ENCODE measurements around the gene PKD2L1. TPM values are rescaled to one million over a fixed set of nuclear protein-coding genes. Genes with fewer than 3 reads are reported as not detected.

The PKD2L1 gene
- total RNA-seq, 1 donor from 2014 or later: not detected

DNA sequence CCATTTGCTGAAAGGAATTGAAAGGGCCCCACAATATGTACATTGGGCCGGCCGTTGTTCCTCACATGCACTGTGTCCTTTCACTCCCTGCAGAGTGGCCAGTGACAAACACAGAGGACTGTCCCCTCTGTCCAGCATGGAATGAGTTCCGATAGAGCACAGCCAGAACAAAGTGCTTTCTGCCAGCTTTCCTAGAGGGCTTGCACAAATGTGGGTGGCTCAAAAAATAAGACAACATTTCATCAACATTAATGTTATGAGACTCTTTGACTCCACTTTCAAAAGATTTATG lies 2.4 kb downstream of the PKD2L1 start:
- FAIRE-seq: no peak
- H3K27me3 Mint-ChIP-seq (ENCODE audit: low read depth, unreplicated experiment): peaks cover 52% of the 10 kb centered on the region
- Histone ChIP-seq H3K9me3 (ENCODE audit: insufficient read depth, low read depth, low read length) (no peaks in the 10 kb centered on the region), H3K4me1 (ENCODE audit: insufficient read depth, low read length) (no peaks in the 10 kb centered on the region), H3K27ac (ENCODE audit: low read depth, low read length) (no peak overlapping the region), H3K4me2 (ENCODE audit: low read length) (no peak overlapping the region), H4K20me1 (ENCODE audit: insufficient read depth, low read length) (no peaks in the 10 kb centered on the region), H2AFZ (ENCODE audit: low read depth, low read length) (no peak overlapping the region), H3K36me3 (ENCODE audit: insufficient read depth, low read length) (no peaks in the 10 kb centered on the region), H3K27me3 (ENCODE audit: insufficient read depth, low read length) (peaks cover 39% of the 10 kb centered on the region), H3K4me3 (ENCODE audit: insufficient read depth, low read depth, low read length) (no peak overlapping the region), H3K79me2 (ENCODE audit: insufficient read depth, low read length) (no peaks in the 10 kb centered on the region), H3K9ac (ENCODE audit: low read length) (no peak overlapping the region)
- H3K4me3 Mint-ChIP-seq (ENCODE audit: unreplicated experiment): no peak overlapping the region
- no peaks in the 10 kb centered on the region for H3K4me1 Mint-ChIP-seq (ENCODE audit: low read depth, unreplicated experiment)
- no peak for TF ChIP-seq EZH2 (IDR thresholded peaks at IDR 0.05; ENCODE audit: insufficient read depth, low read length)
- TF ChIP-seq, protein P1, sequence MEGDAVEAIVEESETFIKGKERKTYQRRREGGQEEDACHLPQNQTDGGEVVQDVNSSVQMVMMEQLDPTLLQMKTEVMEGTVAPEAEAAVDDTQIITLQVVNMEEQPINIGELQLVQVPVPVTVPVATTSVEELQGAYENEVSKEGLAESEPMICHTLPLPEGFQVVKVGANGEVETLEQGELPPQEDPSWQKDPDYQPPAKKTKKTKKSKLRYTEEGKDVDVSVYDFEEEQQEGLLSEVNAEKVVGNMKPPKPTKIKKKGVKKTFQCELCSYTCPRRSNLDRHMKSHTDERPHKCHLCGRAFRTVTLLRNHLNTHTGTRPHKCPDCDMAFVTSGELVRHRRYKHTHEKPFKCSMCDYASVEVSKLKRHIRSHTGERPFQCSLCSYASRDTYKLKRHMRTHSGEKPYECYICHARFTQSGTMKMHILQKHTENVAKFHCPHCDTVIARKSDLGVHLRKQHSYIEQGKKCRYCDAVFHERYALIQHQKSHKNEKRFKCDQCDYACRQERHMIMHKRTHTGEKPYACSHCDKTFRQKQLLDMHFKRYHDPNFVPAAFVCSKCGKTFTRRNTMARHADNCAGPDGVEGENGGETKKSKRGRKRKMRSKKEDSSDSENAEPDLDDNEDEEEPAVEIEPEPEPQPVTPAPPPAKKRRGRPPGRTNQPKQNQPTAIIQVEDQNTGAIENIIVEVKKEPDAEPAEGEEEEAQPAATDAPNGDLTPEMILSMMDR (IDR thresholded peaks at IDR 0.05; ENCODE audit: insufficient read depth, low read depth, low read length): no peak
- no peak for DNase-seq (ENCODE audit: low read depth)
- H3K9me3 Mint-ChIP-seq (ENCODE audit: unreplicated experiment): no peaks in the 10 kb centered on the region
- no peak overlapping the region for H3K27ac Mint-ChIP-seq (ENCODE audit: unreplicated experiment)
- no peaks in the 10 kb centered on the region for H3K36me3 Mint-ChIP-seq (ENCODE audit: low read depth, unreplicated experiment)

DNA sequence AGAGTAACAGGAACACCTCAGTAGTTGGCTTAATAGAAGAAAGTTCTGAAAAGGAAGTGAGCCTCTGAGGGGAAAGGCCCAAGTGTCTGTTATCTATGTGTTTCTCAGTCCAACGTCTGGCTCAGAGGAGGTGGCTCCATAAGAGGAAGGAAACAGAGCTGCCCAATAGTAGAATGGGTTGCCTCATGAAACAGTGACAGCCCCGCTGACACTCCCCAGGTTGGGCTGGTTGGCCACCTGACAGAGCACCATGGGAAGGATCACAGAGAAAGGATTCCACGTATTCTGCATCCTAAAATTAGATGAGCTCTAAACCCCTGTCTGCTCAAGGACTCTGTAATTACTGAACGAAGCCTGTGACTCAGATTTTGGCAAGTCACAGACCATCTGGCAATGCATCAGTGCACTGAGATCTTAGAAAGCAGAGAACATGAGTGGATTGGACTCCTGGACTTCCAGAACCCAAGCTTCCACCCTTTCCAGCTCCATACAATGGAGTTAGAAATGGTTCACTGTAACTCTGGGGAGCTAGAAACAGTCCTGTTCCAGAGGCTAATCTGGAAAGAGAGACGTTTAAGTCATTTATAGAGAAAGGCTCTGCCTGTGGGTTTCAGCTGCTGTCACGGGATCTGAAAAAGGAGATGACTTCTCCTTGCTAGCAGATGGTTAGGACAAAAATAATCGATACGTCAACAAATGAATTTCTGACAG lies 2.9 kb downstream of the PKD2L1 start:
- TF ChIP-seq, protein P1 (IDR thresholded peaks at IDR 0.05; ENCODE audit: insufficient read depth, low read depth, low read length): no peak
- no peak for TF ChIP-seq EZH2 (IDR thresholded peaks at IDR 0.05; ENCODE audit: insufficient read depth, low read length)
- H3K9me3 ChIP-seq (ENCODE audit: insufficient read depth, low read depth, low read length): no peaks in the 10 kb centered on the region
- no peaks in the 10 kb centered on the region for H4K20me1 ChIP-seq (ENCODE audit: insufficient read depth, low read length)
- Mint-ChIP-seq H3K4me1 (ENCODE audit: low read depth, unreplicated experiment) (no peaks in the 10 kb centered on the region), H3K27me3 (ENCODE audit: low read depth, unreplicated experiment) (peaks cover 52% of the 10 kb centered on the region), H3K9me3 (ENCODE audit: unreplicated experiment) (no peaks in the 10 kb centered on the region), H3K4me3 (ENCODE audit: unreplicated experiment) (no peak overlapping the region), H3K27ac (ENCODE audit: unreplicated experiment) (no peak overlapping the region), H3K36me3 (ENCODE audit: low read depth, unreplicated experiment) (no peaks in the 10 kb centered on the region)
- peaks cover 39% of the 10 kb centered on the region for H3K27me3 ChIP-seq (ENCODE audit: insufficient read depth, low read length)
- no peak overlapping the region for H3K4me2 ChIP-seq (ENCODE audit: low read length)
- no peak overlapping the region for H3K27ac ChIP-seq (ENCODE audit: low read depth, low read length)
- peak; percentile 22 for DNase-seq (ENCODE audit: low read depth)
- H3K4me1 ChIP-seq (ENCODE audit: insufficient read depth, low read length): no peaks in the 10 kb centered on the region
- no peaks in the 10 kb centered on the region for H3K36me3 ChIP-seq (ENCODE audit: insufficient read depth, low read length)
- no peak overlapping the region for H3K4me3 ChIP-seq (ENCODE audit: insufficient read depth, low read depth, low read length)
- no peaks in the 10 kb centered on the region for H3K79me2 ChIP-seq (ENCODE audit: insufficient read depth, low read length)
- no peak overlapping the region for H3K9ac ChIP-seq (ENCODE audit: low read length)
- FAIRE-seq: no peak
- H2AFZ ChIP-seq (ENCODE audit: low read depth, low read length): no peak overlapping the region

DNA sequence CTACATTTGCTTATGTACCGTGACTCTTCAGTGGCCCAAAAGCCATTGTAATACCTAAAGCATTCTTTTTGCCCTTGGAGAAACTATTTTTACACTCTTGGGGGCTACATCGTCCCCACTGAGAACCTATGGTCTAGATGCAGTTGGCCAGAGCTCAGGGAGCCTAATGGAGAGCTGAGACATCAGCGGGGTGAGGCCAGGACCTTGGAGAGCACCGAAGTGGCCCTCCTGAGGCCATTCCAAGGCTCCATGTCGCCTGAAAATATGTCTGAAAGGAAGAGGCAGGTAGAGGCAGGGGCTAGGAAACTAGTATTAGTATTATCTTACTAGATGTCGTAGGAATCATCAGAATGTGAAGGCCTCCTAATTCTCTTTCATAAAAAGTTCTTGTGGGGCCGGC lies 4.9 kb downstream of the PKD2L1 start:
- Histone ChIP-seq H4K20me1 (ENCODE audit: insufficient read depth, low read length) (no peaks in the 10 kb centered on the region), H3K4me2 (ENCODE audit: low read length) (no peak overlapping the region), H3K79me2 (ENCODE audit: insufficient read depth, low read length) (no peaks in the 10 kb centered on the region), H3K4me1 (ENCODE audit: insufficient read depth, low read length) (no peaks in the 10 kb centered on the region), H3K36me3 (ENCODE audit: insufficient read depth, low read length) (no peaks in the 10 kb centered on the region), H3K9ac (ENCODE audit: low read length) (no peak overlapping the region), H3K27ac (ENCODE audit: low read depth, low read length) (no peak overlapping the region), H2AFZ (ENCODE audit: low read depth, low read length) (no peak overlapping the region), H3K9me3 (ENCODE audit: insufficient read depth, low read depth, low read length) (no peaks in the 10 kb centered on the region), H3K4me3 (ENCODE audit: insufficient read depth, low read depth, low read length) (no peak overlapping the region), H3K27me3 (ENCODE audit: insufficient read depth, low read length) (peaks cover 29% of the 10 kb centered on the region)
- Mint-ChIP-seq H3K4me1 (ENCODE audit: low read depth, unreplicated experiment) (no peaks in the 10 kb centered on the region), H3K27me3 (ENCODE audit: low read depth, unreplicated experiment) (peaks cover 40% of the 10 kb centered on the region), H3K27ac (ENCODE audit: unreplicated experiment) (no peak overlapping the region), H3K4me3 (ENCODE audit: unreplicated experiment) (no peak overlapping the region), H3K36me3 (ENCODE audit: low read depth, unreplicated experiment) (no peaks in the 10 kb centered on the region), H3K9me3 (ENCODE audit: unreplicated experiment) (no peaks in the 10 kb centered on the region)
- FAIRE-seq: no peak
- TF ChIP-seq, protein P1 (IDR thresholded peaks at IDR 0.05; ENCODE audit: insufficient read depth, low read depth, low read length): no peak
- TF ChIP-seq EZH2 (IDR thresholded peaks at IDR 0.05; ENCODE audit: insufficient read depth, low read length): no peak
- DNase-seq (ENCODE audit: low read depth): no peak

Data from astrocyte (in vitro differentiated cells and primary cell).